ENCODE data around the gene VEGFA.

GRCh38 chr6:43771210-43771857, 1.3 kb downstream of the VEGFA start:
- TF ChIP-seq EP300 (IDR thresholded peaks at IDR 0.05) (no peak), CTCF (IDR thresholded peaks at IDR 0.05) (peak in 4 of 6 experiments; percentile 13 to 26 (median 18)), POLR2AphosphoS5 (IDR thresholded peaks at IDR 0.05) (no peak)
